ENCODE data around the gene CALN1.
"Not testable (repeated sequence)": the region's sequence is repeated elsewhere in the genome, so short reads cannot be mapped to it uniquely, and the experiment has no call there.

- TF ChIP-seq POLR2A (IDR thresholded peaks at IDR 0.05; ENCODE audit: low read depth, low read length); TAF1 (IDR thresholded peaks at IDR 0.05; ENCODE audit: borderline replicate concordance, low read depth, low read length): not testable (repeated sequence)
Observed at GRCh38 chr7:71914204-71914603, 497.9 kb downstream of the CALN1 start.
